Neuron (in vitro differentiated cells): ENCODE data around the gene POU3F1.

Experiments used
- H2AFZ ChIP-seq: one replicate; pipeline ENCODE4 v1.6.1; 2013; ENCODE audit warnings: low read depth, mild to moderate bottlenecking, inconsistent platforms, low read length, moderate library complexity
- H3K27me3 ChIP-seq: one replicate; pipeline ENCODE4 v1.6.1; 2013; ENCODE audit warnings: low read length; ENCODE audit not compliant: insufficient read depth
- H3K36me3 ChIP-seq: one replicate; pipeline ENCODE4 v1.6.1; 2013; ENCODE audit warnings: low read length; ENCODE audit not compliant: insufficient read depth
- H3K4me1 ChIP-seq: one replicate; pipeline ENCODE4 v1.6.1; 2013; ENCODE audit warnings: low read length; ENCODE audit not compliant: insufficient read depth
- H3K4me3 ChIP-seq: 2 replicates; pipeline ENCODE4 v1.5.1; 2013; ENCODE audit warnings: mild to moderate bottlenecking, low read length, moderate library complexity
- H3K9me3 ChIP-seq: one replicate; pipeline ENCODE4 v1.6.1; 2013; ENCODE audit warnings: low read length

POU3F1 gene

DNA sequence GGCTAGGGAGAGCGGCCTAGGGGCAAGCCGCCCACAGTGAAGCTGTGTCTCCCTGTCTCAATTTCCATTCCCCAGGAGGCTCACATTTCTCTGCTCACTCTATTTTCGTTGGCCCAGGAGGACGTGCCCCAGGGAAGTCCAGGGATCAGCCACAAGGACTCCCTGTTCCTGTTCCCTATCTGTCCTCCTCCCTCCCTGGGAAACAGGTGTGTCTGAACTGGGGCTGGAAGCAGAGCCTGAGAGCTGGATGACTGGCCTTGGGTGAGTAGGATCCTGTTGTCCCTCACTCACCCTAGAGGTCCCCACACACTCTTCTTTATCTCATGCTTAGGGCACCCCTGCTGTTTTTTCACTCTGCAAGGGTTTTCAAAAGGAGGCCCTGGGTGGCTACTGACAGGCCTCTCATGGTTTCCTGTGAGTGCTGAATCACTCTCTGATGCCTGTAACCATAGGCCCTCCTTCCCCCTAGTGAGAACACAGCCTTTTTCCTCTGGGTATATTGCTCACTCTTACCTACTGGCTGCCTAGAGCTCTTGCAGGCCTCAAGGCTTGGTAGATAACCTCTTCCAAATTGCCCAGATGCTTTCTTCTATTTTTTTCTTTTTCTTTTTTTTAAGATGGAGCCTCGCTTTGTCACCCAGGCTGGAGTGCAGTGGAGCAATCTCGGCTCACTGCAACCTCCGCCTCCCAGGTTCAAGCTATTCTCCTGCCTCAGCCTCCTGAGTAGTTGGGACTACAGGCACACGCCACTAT lies 37.3 kb downstream of the POU3F1 start:
- Histone ChIP-seq H2AFZ (no peak overlapping the region), H3K4me3 (no peak overlapping the region), H3K36me3 (no peaks in the 10 kb centered on the region), H3K27me3 (no peaks in the 10 kb centered on the region), H3K4me1 (peaks cover 16% of the 10 kb centered on the region), H3K9me3 (no peaks in the 10 kb centered on the region)

DNA sequence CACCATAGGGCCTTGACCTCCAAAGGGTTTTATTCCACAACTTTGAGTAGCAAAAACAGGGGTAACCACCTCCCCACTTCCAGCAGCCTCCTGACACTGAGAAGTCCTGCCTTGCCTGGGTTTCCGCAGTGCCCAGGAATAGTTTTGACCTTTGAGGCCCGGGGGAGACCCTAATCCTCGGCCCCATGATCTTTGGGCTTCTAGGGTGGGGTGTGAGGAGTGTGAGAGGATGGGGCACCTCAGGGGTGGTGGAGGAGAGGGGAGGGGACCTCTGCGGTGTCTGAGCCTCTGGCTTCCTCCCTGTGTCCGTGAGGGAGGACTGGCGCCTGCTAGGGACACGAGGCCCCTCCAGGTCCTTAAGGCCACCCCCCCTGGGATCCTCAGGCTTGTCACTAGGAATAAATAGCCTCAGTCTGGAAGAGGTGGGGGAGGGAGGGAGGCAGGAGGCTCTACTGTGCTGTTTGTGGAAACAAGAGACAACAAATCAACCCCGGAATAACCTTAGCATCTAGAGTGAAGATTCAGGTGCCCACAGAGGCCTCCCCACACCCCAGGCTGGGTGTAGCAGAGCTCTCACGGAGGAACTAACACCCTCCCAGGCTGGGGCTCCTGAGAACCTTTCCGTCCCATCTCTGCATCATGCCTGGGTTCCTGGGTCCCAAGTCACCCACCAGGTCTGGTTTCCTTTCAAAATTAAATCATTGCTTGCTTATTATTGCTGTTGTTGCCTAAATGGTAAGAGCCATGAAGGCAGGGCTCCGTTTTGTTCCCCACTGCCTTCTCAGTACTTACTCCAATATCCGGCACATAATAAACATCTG lies 40.4 kb downstream of the POU3F1 start:
- Histone ChIP-seq H3K9me3 (no peaks in the 10 kb centered on the region), H3K36me3 (no peaks in the 10 kb centered on the region), H3K27me3 (no peaks in the 10 kb centered on the region), H3K4me3 (peak overlapping the region; percentile 26), H2AFZ (no peak overlapping the region), H3K4me1 (peaks cover 15% of the 10 kb centered on the region)

DNA sequence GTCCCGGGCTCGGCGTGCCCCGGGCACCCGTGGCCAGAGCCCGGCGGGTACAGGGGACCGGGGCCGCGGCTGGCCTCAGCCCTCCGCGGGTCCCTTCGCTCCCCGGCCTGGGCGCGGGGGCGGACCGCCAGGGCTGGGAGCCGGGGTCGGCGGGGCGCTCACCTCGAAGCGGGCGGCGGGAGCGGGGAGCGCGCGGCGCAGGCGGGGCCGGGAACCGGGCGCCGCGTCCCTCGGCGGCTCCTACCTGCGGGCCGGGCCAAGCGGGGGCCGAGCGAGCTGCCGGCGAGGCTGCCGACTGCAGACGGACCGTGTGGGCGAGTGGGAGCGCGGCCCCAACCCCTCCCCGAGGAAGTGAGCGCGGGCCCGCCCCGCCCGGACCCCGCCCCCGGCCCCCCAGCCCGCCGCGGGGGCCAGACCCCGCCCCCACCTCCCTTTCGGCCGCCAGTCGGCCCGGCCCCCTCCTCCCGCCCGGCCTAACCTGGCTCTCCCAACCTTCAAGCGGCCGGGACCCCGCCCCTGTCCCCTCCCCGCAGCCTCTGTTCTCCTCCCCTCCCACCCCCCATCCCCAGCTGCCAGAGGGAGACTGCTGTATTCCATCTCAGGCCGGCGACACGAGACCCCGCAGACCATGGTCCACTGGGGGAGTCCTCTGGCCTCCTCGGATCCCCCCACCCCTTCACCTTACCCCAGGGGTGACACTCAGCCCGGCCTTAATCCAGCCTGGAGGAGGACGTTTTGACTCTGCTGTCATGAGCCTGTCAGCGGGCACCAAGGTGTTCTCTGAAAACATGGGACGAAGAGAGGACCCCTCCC lies 41.2 kb downstream of the POU3F1 start, which contains the start of gene FHL3:
TSS of gene FHL3 (minus strand) at position 320 of the 813 bp plus-strand sequence. CDS start 6,102 bp downstream, outside the sequence.
- Histone ChIP-seq H3K4me3 (peak within 1 kb of the TSS; percentile 56), H3K27me3 (no peaks in the 10 kb centered on the region), H3K9me3 (no peaks in the 10 kb centered on the region), H2AFZ (peak within 1 kb of the TSS; percentile 19), H3K36me3 (no peaks in the 10 kb centered on the region), H3K4me1 (peaks cover 23% of the 10 kb centered on the region)

DNA sequence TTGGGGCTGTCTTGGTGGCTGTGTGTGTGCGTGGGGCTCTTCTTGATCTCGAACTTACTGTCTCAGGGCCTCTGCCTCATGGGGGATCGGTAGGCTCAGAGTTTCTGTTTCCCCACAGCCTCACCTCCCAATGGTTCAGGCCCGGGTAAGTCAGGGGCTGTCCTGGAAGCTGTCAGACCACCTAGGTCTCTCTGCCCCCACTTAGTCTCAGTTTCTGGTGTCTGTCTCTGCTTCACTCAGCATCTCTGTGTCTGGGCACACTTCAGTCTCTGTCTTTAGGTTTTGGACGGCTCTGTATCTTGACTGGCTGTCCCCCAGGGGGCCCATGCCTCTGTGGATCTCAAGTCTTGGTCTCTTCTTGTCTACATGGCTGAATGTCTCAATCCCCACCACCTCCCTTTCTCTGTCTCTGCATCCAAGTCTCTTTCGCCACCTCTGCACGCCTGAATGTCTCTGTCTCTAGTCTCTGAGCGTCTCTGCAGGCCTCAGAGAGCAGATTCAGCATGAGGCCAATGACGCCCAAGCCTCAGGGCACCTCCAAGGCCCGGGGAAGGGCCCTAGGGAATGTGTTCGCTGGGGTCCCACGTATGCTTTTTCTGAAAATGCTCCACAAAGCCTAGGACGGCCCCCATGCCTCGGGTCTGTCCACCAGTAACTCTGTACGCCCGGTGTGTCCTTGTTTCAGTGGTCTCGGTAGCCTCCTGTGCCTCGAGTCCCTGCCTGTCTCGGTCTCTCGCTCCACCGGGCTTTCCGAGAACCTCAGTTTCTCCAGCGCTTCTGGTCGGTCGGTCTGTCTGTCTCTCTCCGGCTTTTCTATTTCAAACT lies 42.1 kb downstream of the POU3F1 start:
- H3K4me3 ChIP-seq: peak overlapping the region; percentile 56
- peaks cover 32% of the 10 kb centered on the region for H3K4me1 ChIP-seq
- peak overlapping the region; percentile 19 for H2AFZ ChIP-seq
- no peaks in the 10 kb centered on the region for H3K27me3 ChIP-seq
- H3K9me3 ChIP-seq: no peaks in the 10 kb centered on the region
- H3K36me3 ChIP-seq: no peaks in the 10 kb centered on the region

DNA sequence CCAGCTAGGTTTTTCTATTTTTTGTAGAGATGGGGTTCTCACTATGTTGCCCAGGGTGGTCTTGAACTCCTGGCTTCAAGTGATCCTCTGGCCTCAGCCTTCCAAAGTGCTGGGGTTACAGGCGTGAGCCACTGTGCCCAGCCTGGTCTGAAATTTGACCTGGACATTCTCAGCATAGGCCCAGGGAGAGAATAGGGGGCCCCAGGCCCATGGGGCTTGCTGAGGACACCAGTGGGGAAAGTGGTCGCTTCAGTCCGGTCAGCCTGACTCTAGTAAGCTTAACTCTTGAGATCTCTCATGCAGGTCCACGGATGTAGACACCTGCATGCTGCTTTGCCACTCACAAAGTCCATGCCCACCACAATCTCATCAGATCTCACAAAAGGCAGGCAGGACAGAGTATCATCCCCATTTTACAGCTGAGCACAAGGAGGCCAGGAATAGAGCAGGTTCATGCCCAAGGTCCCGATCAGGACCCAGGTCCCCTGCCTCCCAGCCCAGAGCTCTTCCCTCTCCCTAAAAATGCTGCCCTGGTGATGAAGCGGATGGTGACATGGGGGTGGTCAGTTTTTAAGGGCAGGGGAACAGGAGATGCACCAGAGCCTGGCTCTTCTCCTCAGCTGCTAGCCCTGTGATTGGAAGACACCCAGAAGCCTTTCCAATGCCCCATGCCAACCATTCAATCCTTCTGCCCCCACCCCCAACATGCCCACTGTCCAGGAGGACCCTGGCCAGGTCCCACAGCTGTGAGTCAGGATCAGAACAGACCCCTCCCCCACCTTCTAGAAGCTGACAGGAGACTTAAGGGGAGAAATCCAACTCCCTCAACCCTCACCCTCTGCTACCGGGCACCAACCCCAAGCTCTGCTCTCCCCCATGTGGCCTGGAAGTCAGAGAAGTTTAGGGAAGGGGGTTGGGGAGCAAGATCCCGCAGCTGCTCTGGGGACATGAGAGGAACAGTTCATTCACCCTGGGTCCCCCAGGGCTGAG lies 43.0 kb downstream of the POU3F1 start:
- Histone ChIP-seq H3K9me3 (no peaks in the 10 kb centered on the region), H3K4me3 (peak overlapping the region; percentile 56), H3K27me3 (no peaks in the 10 kb centered on the region), H3K4me1 (peaks cover 36% of the 10 kb centered on the region), H3K36me3 (no peaks in the 10 kb centered on the region), H2AFZ (no peak overlapping the region)

DNA sequence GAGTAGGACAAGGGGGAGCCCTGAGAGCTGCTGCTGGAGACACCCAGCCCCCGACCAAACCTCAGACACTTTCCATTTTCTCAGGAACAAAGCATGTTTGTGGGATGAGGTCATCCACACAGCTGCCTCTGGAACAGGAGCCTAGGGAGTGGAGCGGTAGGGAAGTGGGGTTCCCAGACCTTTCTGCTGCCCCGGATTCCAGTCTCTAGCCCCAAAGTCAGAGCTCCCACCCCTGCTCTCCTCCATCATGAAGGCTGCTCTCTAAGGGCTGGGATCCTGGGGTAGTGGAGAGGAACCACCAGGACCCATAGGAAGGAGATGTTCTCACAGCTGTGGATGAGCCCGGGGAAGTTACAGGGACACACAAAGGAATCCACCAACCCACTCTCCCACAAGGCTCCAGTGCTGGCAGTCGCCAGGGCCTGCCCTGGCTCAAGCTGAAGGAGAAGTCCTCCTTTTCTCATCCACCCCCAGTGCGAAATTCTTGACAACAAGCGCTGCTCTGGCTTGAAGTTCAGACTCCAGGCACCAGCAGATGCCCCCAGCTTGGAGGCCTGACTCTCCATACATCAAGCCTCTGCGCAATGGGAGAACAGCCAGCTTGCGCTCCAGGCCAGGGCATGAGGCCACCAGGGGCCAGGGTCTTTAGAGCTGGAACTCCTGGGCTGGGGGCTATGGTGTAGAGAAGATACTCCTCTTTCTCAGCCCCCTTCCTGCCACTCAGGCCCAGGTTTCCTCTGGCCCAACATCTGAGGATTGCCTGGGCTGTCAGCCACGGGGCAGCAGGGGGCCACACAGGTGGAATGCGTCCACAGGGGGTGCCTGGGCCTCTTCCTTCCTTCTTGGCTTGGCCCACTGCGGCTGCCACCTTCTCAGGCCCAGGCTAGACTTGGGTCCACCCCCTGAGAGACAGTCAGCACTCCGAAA lies 45.8 kb downstream of the POU3F1 start:
- Histone ChIP-seq H3K4me3 (no peak overlapping the region), H3K9me3 (no peaks in the 10 kb centered on the region), H2AFZ (peak overlapping the region; percentile 24), H3K36me3 (no peaks in the 10 kb centered on the region), H3K27me3 (no peaks in the 10 kb centered on the region), H3K4me1 (peaks cover 34% of the 10 kb centered on the region)

DNA sequence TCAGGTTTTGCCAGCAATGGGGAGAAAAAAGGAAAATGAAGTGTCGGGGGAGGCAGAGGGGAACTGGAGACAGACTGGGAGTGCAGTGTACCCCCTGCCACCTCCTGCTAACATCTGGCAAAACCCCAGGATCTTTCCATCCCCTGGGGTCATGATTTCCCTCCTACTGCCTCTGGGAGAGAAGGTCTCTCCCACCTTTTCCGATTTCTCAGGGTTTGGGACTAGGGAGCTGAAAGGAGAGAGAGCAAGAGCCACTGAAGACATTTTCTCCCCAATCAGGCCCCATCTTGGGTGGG lies 46.4 kb downstream of the POU3F1 start:
- H3K36me3 ChIP-seq: no peaks in the 10 kb centered on the region
- no peaks in the 10 kb centered on the region for H3K9me3 ChIP-seq
- H3K4me1 ChIP-seq: peaks cover 32% of the 10 kb centered on the region
- H3K27me3 ChIP-seq: no peaks in the 10 kb centered on the region
- peak overlapping the region; percentile 24 for H2AFZ ChIP-seq
- H3K4me3 ChIP-seq: no peak overlapping the region

DNA sequence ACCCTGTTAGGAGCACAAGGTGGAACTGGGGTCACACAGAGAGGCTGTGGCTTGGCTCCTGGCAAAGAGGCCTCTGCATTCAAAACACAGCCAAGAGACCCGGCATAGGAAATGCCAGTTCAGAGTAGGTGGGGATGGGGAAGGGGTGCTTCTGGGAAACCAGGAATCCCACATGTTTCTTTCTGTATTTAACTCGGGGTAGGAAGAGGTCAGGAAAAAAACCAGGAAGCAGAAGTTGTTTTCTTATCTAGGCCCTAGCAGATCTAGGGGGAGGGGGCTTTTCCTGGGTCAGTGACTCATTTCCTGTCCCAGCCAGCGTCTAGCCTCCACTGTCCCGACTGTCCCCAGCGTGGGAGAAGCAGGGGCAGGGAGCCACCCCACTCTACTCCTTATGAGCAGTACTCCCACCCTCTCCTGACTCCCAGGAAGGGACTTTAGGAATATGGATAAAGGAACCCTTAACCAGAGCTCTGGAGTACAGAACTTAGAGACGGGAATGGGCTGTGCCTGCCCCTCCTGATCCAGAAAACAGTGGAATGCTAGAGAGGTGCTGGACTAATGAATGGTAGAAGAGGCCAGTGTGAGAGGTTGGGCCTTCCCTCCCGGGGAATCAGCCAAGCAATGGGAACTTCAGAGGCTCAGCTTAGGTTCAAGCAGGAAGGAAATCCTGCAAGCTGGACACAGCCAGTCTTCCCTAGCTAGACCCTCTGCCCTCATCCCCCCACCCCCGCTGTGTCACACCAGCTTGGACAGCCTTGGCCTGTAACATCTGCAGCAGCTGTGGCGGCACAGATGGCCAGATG lies 47.0 kb downstream of the POU3F1 start:
- no peak overlapping the region for H3K4me3 ChIP-seq
- H3K4me1 ChIP-seq: peaks cover 30% of the 10 kb centered on the region
- no peaks in the 10 kb centered on the region for H3K9me3 ChIP-seq
- H2AFZ ChIP-seq: no peak overlapping the region
- H3K27me3 ChIP-seq: no peaks in the 10 kb centered on the region
- H3K36me3 ChIP-seq: no peaks in the 10 kb centered on the region

DNA sequence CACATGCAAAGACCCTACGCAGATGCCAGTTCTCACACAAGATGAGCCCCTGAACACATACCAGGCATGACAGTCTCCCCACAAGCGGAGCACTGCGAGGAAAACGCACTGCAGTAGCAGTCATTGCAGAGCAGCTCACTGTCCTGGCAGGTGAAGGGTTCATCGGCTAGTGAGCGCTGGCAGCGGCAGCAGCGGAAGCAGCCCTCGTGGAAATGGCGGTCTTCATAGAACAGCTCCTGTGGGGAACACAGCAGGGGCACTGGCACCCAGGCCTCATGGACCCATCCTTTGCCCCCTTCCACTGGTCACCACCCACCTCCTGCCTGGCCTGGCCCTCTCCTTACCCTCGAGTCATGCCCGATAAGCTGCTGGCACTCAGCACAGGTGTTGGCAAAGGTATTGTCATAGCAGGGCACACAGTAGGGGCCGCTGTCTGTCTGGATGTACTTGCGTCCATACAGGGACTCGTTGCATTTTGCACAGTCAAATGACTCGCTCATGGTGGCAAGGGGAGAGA lies 47.6 kb downstream of the POU3F1 start:
- no peak overlapping the region for H3K4me3 ChIP-seq
- H3K4me1 ChIP-seq: peaks cover 24% of the 10 kb centered on the region
- no peak overlapping the region for H2AFZ ChIP-seq
- H3K9me3 ChIP-seq: no peaks in the 10 kb centered on the region
- no peaks in the 10 kb centered on the region for H3K27me3 ChIP-seq
- H3K36me3 ChIP-seq: no peaks in the 10 kb centered on the region

DNA sequence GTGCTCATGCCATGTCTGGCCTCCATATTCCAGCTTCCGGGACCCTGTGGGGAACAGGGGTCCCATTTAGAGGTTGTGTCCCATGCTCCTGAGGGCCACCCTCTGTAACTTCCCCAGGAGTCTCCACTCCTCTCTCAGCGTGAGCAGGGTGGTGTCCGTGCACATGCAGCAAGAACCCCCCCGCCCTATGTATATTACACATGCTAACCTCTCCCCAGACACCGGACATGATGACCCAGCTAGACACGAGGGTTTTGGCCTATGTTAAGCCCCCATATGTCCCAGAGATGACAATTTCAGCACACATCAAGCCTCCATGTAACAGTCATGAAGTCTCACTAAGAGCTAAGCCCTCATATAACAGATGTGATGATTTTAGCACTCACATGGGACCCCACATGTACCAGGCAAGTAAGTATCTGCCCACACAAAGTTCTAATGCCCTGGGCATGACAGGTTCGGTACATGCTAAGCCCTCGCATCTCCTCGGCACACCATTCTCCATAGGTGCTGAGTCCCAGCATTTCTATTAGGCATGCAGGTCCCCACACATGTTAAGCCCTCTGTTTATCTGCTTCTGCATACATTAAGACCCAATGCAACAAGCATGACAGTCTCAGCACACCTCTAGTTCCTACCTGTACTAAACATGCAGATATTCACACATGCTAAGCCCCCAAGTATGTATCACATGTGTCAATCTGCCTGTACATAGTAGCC lies 48.3 kb downstream of the POU3F1 start:
- Histone ChIP-seq H2AFZ (no peak overlapping the region), H3K36me3 (no peaks in the 10 kb centered on the region)

More for the DNA sequence above, 48.3 kb downstream of the POU3F1 start:
- H3K4me1 ChIP-seq: peaks cover 22% of the 10 kb centered on the region
- H3K27me3 ChIP-seq: no peaks in the 10 kb centered on the region
- H3K4me3 ChIP-seq: no peak overlapping the region
- H3K9me3 ChIP-seq: no peaks in the 10 kb centered on the region
